Right forelimb (tissue), 1 donor: Measurements from ENCODE around the gene LARGE1.
A peak's percentile ranks its signal among the peaks of the same experiment; 100 is the strongest.

ENCODE experiments used
- DNase-seq: peaks from one replicate; pipeline ENCODE4 v3.0.0-alpha.2; 2018

The LARGE1 gene

DNA sequence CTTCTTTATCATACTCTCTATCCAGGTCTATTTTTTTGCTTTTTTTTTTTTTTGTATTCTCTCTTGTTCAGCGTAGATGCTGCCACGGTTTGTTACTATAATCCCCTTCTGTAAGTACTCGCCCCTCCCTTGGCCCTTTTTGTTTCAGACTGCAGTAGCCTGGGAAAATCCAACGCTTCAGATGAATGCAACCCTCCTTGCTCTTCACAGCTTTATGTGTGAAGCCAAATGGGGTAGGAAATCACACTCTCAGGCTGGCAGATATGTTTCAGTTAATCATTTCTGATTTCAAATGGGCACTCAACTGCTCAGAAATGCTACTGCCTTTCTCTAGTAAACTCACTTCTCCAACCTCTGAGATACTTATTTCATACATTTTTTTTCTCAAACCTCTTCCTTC, 149.1 kb downstream of the LARGE1 start:
- DNase-seq = no peak

GRCh38 chr22:33770723-33771122, 149.6 kb downstream of the LARGE1 start:
- no peak for DNase-seq

DNA sequence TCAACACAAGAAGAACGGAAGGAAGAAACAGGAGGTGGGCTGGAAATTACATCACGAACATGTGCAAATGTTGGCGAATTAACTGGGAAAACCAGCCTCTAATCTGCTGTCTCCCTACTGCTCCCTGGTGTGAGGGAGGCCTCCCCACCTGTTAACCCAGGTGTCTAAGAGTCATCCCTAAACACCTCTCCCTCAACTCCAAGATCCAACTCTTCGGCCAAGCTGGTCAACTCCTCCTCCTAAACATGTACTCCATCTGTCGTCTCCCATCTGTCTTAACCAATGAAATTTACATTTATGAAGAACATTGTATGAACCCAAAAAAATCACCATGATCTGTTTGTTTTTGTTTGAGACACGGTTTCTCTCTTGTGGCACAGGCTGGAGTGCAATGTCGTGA, 154.2 kb downstream of the LARGE1 start:
- DNase-seq = no peak

DNA sequence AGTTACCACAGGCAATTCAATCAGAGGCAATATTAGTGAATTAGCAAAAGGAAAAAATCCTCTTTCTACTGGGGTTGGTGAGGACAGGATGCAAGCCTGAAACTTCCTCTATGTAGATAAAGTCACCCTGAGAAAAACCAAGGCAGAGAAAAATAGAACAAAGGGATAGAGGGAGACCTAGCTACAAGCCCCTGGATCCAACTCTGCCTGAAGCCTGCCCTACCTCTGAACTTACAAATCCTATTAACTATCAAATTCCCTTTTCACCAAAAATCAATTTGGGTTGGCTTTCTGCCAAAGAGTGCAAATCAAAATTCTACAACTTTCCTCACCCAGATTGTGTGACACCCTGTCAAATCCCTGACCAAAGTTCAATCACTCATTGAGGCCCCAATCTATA, 161.3 kb downstream of the LARGE1 start:
- no peak for DNase-seq

GRCh38 chr22:33757802-33758483, 162.3 kb downstream of the LARGE1 start:
- no peak for DNase-seq

GRCh38 chr22:33757041-33757801, 163.1 kb downstream of the LARGE1 start:
- no peak for DNase-seq

- no peak for DNase-seq
These were observed 163.7 kb downstream of the LARGE1 start for GRCh38 chr22:33756508-33756949.

DNA sequence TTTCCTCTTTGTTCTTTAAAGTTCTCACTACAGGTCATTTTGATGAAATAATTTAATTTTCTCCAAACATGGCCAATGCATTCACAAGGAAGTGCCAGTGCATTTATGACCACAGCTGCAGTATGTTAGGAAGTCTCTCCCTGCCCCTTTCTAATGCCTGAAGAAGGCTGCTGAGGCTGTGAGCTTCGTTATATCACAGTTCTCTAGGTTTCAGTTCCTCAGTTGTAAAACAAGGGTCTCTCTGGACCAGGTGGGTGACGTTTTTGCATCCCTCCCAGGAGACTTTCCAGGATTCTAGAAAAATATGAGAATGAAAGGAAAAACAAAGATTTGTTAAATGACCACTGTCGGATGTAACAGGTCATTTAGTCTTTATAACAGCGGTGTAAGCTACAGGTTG, 171.6 kb downstream of the LARGE1 start:
- DNase-seq = no peak

DNA sequence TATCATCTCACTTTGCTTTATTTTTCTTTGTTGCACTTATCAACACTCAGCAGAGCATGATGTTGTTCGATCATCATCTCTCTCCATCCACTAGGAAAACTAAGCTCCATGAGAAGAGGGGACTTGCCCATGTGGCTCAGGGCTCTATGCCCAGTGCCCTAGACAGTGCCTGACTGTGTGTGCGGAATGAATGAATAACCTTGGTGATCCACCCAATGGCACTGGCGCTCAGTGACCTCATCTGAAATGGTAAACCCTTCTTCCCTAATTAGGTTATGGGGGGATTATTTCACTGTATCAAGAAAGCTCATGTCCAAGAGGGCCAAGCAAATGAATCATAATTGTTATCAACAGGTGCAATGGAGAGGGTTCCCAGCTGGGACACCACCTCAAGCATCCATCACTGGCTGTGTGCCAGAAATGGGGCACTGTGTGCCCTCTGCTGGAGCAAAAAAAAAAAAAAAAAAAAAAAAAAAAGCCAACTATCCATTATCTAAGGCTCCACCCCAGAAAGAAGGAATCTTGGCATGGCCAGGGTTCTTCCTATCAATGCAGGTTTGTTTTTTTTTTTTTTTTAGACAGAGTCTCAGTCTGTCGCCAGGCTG, 172.6 kb downstream of the LARGE1 start:
- no peak for DNase-seq

- DNase-seq = no peak
These were observed 173.2 kb downstream of the LARGE1 start for GRCh38 chr22:33747029-33747428.

GRCh38 chr22:33746501-33746928, 173.8 kb downstream of the LARGE1 start:
- no peak for DNase-seq

DNA sequence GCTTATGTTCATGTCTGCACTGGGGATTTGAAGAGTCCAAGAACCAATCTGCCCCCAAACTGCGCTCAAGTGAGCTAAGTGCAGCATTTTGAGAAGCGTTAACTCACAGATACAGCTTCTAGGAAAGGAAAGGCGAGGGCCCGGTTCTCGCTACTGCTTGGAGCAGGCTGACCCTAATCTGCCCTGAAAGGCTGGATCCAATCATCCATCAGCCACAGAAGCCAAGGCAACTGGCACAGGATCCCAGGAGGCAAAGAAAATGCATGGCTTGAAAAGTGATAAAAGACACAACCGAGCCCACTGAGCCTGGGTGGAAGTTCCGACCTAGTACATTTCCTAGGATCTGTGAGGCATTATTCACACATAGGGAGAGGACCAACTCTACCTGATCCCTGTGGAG, 174.8 kb downstream of the LARGE1 start:
- DNase-seq = no peak

- no peak for DNase-seq
These were observed 176.5 kb downstream of the LARGE1 start for GRCh38 chr22:33743756-33744155.

DNA sequence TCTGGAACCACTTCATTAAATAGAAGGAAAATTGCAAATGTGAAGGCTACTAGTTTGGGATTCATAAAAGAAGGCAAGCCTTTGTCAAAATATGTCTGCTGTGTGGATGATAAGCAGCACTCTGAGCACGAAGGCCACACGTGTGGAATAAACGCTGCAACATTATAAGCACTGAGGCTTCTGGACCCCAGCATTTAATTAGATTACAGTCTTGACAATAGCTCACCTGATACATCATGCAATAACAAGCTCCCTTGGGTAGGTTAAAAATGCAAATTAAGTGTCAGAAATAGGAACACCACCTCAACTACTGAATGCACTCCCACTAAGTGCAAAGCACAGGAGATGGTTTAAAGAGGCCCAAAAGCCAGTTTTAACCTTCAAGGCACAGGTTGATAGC, 179.3 kb downstream of the LARGE1 start:
- no peak for DNase-seq

DNA sequence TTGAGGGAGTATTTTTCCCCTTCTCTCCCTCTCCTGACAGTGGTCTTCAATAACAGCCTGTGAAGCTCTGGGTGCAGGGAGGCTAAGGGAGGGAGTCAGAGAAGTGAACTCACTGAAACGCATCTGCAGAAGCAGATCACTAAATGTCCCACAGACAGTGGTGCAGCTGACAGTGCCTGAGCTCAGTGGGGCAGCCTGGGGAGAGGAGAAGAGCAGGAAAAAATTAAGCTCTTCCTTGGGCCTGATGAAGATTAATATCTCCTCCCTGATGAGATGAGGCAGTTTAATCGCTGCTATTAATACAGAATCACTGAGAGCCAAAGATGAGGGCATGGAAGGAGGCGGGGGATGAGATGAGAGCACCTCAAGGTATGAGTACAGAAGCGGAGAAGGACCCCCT, 180.8 kb downstream of the LARGE1 start:
- no peak for DNase-seq

DNA sequence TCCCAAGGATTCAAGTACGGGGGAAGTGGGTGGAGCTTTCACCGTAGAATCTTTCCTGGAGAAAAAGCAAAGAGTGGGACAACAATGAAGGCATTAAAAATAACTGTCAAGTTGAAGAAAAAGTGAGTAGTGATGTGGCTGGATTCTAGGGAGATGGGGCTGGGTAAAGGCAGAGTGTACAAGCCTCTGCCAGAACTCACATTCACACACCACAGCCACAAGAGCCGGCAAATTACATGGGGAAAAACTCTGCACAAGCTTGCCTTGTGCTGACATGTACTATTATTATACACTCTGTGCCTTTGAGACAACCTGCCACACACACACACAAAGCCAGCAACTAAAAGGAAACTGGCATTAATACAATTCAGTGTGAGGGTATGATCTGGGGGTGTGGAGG, 182.6 kb downstream of the LARGE1 start:
- no peak for DNase-seq

DNA sequence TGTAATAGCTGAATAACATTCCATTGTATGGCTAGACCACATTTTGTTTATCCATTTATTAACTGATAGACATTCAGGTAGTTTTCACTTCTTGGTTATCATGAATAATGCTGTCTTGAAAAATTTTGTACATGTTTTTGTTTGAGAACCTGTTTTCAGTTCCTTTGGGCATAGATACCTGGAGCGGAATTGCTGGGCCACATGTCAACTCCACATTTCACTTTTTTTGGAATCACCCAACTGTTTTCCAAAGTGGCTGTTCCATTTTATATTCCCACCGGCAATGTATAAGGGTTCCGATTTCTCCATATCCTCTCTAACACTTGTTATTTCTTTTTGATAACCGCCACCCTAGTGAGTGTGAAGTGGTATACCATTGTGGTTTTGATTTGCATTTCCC, 184.3 kb downstream of the LARGE1 start:
- no peak for DNase-seq

DNA sequence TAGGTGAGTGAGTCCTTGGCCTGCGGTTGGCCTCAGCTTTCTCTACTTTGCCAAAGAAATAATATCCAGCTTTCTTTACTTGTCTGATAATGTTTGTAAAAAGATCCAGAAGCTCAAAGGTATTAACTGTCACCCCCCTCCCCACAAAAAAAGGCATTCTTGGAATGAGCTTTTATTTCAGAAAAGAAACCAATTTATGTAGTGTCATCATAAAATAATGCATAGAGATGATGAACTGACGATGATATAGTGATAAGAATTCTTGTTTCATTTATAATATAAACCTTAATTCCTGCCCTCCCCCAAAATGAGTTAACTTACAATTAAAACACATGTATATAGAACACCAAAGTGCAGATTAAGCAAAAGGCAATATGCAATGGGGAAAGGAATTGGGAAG, 191.4 kb downstream of the LARGE1 start:
- DNase-seq = no peak

- peak; percentile 54 for DNase-seq
These were observed 194.0 kb downstream of the LARGE1 start for GRCh38 chr22:33726294-33726734.

- DNase-seq = no peak
These were observed 196.4 kb downstream of the LARGE1 start for GRCh38 chr22:33723915-33724314.

DNA sequence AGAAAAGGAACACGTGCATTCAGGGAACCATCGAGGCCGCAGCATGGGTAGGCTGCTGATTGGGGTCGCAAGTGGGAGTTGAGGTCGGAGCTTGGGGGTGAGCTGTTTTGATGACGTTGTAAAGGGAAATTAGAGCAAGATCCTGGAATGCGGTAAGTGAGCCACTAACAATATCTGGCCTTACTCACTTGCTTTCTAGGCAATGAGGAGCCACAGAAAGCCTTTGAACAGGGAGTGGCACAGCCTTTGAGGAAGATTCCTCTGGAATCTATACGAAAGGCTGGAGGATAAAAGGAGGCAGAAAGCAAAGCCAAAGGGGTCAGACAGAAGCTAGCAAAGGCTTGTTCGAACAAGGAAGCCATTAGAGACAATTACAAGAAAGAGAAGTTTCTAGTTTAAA, 197.5 kb downstream of the LARGE1 start:
- DNase-seq = no peak

- no peak for DNase-seq
These were observed 200.0 kb downstream of the LARGE1 start for GRCh38 chr22:33720166-33720878.

DNA sequence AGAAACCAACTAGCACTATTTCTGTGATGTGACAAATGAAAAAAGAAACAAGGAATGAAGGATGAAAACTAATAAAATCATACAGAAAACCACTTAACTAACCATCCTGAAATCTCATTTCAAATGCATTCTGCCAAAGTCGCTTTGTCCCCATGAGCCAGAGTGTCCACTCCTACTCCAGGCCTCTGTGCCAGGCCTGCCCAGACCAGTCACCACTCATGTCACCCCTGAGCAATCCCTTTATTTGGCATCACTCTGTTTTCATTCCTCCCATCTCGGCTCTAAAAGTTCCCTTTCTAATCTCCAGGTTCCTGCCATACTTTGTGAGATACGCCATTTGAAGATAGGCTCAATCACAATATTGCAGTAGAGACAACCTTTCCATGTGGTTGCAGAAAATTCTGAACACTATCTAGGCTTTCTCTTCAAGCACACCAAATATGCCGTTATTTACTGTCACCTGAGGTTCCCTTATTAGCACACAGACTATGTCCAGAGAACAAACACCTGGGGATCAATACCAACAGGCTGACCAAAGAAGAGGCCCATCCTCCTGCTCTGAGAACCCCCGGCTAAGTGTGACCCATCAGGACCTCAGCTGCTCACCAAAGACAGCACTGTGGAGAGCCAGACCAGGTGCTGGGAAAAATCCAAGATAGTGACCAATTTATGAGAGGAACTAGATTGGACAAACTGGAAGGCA, 202.4 kb downstream of the LARGE1 start:
- no peak for DNase-seq
